NCI-H128 (cell line): Measurements from ENCODE around the gene SPG11.
"Not testable (repeated sequence)": the region's sequence is repeated elsewhere in the genome, so short reads cannot be mapped to it uniquely, and the experiment has no call there.

Experiments used
- DNase-seq: peaks from one replicate; lab custom pipeline; 2025; ENCODE audit not compliant: unreplicated experiment; lab: John Stamatoyannopoulos, UW

Gene SPG11

DNA sequence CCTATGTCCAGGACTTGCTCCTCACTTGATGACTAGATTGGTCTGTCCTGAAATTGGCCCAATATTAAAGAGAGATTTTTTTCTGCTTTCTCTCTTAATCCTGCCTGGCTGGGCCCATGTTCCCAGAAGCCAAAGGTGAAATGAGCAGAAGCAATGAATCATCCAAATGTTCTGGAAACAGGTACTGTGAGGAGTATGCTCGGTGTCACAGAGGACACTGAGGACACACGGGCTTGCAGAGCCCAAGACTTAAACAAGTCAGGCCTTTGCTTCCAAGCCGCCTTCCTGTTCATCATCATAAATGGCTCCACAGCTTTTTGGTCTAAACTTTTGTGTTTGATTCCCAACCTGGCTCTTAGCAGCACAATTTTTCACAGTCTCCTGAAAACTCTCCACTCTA, 95.1 kb downstream of the SPG11 start:
- DNase-seq = no peak

DNA sequence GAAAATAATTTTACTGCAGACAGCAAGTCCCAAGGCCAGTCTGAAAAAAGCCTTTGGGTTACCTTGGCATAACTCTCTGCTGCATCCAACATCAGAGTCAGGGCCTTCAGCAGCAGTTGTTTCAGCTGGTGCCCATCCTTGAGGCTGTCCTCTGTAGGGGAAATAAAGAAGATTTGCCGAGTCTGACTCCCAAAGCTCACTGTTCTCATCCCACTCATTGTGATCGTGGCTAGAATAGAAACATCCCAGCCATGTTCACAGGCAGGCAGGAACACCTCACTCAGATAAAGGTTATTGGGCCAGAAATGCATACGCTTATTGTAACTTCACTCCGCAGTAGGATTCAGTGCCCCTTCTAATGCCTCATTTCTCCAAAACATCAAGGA, 97.3 kb downstream of the SPG11 start:
- DNase-seq = no peak

DNA sequence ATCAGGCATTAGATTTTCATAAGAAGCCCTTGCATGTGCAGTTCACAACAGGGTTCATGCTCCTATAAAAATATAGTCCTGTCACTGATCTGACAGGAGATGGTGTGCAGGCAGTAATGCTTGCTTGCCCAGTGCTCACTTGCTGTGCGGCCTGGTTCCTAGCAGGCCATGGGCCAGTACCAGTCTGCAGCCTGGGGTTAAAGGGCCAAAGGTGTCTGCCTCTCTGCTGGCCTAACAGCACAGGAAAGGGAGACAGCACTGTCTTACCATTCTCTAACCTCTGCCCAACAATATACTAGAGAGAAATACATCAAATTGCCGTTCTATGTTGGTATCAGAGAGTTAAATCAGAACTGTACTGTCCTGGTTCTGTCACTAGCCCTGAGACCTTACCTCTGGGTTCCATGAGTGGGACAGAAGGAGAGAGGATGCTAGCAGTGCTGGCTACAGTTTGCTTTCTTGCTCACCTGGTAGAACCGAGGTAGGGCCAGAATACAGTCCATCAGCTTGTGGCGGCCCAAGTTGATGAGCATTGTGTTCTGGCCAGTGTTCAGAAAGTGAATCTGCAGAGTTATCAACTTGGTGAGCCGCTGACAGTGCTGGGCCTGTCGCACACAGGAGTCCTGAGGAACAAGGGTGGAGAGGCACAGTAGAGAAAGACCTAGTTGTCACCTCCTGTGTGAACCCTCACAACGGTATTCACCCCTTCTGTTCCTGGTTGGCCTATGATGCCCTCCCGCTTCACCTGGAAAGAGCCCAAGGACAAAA, 97.9 kb downstream of the SPG11 start:
- no peak for DNase-seq

DNA sequence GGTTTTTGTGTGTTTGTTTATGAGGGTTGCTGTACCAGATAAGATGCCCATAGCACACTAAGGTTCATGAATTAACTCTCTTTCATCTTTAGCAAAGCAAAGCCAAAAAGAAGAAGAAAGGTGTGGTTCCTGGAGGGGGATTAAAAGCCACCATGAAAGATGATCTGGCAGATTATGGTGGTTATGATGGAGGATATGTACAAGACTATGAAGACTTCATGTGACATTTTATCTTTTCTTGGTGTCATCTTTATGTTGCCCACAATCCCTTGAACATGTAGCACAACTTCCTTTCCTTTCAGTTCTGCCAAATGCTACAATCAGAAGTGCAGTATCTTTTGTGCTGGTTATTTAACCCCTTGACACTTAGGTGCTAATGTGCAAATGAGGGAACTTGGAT, 102.5 kb downstream of the SPG11 start:
- DNase-seq = not testable (repeated sequence)

DNA sequence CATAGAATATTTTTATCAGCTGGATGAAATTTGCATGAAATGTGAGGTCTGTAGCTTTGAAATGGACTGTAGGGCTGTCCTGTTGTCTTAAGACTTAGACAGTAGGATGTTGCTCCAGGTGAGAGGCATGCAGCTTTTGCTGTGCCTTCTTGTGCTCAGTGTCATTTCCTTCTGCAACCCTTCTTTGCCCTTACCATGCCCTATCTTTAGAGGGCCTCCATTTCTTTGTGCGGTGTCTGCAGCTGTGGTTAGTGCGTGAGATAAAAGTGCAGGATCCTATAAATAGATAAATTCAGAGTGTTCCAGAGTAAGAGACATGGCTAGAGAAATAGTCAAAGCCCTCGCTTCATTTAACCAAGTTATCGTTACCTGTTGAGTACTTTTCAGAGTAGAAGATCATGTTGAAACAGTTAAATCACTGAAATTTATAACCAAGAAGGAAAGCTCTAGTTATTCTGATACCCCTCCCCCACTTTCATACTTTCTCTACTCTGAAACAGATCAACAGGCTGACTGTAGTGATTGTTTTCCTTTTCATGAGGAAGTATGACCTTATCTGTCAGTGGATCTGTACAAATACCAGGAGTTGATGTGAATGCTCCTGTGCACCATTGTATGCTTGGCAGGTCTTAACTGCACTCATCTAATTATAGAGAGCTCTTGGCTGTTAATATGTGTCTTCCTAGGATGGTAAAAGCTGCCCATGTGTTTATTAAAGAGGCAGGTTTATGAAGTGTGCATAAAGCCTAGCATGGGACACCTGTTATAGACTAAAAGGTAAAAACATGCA, 108.3 kb downstream of the SPG11 start:
- no peak for DNase-seq

DNA sequence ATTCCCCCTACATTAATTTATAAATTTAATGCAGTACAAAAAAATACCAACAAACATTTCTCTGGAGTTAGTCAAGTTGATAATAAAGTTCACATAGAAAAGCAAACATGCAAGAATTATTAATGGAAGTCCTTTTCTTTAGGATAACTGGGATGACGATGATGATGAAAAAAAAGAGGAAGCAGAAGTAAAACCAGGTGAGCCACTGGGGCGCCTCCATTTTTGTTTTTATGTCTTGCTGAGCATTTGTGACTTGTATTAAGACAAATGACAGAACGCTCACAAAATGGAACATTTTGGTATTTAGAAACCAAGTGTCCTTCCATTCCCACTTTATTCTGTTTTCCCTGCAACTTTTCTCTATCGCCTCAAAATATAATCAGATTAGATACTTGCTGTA, 112.7 kb downstream of the SPG11 start:
- DNase-seq = no peak

DNA sequence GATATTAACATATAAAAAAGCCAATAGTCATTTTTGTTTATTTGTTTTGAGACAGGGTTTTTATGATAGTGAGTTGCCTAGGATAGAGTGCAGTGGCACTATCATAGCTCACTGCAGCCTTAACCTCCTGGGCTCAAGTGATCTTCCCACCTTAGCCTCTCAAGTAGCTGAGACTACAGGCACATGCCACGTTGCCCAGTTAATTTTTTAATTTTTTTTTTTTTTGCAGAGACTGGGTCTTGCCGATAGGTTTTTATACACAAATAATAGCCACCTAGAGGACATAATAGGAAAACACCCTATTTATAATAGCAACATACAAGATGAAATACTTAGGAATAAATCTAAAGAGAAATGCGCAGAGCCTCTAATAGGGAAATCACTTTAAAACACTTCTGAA, 113.2 kb downstream of the SPG11 start:
- DNase-seq = no peak

DNA sequence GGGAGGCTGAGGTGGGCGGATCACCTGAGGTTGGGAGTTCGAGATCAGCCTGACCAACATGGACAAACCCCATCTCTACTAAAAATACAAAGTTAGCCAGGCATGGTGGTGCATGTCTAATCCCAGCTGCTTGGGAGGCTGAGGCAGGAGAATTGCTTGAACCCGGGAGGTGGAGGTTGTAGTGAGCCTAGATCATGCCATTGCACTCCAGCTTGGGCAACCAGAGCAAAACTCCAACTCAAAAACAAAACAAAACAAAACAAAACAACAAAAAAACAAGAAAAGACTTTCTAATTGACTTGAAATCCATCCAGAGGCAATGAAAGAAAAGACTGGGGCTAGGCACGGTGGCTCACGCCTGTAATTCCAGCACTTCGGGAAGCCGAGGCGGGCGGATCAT, 114.3 kb downstream of the SPG11 start:
- DNase-seq = not testable (repeated sequence)

DNA sequence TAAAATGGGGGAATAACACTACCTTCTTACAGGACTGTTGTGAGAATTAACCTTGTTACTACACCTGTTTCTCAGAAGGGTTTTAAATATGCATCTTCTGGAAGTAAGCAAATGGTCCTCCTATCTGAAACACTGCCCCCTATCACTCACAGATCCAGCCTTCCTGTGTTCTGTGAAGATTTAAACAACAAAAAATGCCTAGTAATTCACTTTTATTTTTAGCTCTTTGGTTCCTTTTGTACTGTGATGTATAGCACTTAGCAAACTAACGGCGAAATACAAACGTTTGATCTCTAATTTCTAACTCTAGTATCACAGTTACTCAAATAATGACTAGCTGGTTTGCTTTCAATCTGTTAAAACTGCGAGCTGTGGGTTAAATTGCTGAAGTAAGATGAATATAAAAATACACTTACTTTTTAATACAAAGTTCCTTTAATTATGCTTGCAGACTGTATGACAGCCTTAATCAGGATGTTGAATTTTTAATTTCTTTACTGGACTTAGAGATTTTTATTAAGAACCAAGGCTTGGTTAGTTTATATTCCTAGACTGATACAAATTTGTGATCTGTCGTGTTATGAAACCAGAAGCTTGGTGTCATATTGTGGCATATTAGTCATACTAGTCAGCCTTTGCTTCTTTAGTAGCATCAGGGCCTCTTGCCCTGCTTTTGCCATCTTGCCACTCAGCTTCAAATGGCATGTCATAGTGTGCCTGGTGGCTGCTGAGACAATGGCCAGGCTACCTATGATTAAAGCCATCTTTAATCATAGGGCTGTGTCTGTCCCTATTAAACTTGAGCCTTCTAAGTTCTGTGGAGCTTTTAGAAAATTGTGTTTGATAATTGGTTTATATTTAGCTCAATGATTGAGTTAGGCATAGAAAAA, 117.3 kb downstream of the SPG11 start:
- no peak for DNase-seq

DNA sequence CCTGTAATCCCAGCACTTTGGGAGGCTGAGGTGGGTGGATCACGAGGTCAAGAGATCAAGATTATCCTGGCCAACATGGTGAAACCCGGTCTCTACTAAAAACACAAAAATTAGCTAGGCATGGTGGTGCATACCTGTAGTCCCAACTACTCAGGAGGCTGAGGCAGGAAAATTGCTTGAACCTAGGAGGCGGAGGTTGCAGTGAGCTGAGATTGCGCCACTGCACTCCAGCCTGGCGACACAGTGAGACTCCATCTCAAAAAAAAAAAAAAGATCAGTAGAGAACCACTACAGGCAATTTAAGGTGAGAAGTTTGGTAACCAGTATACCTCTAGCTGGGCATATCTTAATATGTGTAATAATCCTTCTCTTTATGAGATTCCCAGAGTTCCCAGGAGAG, 118.7 kb downstream of the SPG11 start:
- DNase-seq = not testable (repeated sequence)

DNA sequence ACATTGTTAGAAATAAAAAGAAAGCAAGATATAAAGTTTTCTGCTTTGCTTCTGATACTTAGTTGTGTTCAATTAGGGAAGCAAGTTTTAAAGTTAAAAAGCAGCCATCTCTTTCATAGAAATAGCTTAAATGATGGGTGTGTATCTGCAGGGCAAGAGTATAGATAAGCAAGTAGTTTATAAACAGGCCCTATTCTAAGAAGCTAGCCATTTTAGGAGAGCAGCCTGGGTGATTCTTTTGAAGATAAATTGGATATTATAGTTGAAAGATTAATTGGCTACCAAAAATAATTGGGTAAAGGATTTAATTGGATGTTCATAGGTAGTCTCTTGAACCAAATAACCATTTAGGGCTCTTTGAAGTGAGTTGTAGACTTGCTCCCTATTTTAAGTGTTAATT, 120.9 kb downstream of the SPG11 start:
- no peak for DNase-seq

DNA sequence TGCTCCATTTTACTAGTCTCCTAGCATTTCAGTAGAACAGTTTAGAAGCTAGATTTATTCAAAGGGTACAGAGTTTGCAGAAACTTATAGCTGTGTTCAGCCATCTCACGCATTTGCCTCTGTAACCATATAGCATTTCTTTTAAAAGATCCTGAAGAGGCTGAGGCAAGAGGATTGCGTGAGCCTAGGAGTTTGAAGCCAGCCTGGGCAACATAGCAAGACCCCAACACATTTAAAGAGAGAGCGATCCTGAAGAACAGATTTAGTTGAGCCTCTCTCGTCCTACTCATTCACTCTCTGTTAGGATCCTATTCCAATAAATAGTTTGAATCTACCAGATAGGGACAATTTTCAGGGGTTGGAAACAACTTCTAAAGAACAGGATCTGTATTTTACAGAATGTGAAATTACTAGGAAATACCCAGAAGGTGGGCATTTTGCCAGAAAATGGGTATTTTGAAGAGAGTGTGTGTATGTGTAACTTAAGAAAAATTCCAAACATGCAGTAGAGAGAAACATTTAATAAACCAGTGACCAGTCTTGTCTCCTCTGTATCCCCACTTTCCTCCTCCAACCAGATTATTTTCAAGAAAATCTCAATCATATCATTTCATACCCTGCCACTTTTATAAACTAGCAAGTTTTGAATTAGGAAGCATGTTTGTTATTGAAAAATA, 122.0 kb downstream of the SPG11 start:
- DNase-seq = no peak

DNA sequence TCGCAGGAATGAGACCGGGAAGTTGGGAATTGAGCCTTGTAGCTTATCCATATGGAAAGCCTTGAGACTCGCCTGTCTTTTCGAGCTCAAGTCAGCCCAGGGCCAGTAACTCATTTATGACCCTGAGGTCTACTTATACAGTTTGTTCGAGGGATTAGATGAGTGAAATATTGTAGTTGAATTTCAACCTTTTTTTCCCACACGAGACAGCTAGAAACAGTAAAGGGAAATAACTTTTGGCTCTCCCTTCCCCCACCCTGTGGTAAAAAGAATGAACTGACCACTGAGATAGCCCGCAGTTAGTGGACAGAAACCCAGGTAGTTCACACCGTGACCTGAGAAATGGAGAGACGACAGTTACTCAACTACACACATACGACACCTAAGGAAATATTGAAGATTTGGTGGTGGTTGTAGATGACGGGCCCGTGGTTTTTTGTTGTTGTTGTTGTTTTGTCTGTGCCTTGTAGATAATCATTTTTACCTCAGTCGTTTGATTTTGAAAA, 125.7 kb downstream of the SPG11 start:
- DNase-seq = no peak

DNA sequence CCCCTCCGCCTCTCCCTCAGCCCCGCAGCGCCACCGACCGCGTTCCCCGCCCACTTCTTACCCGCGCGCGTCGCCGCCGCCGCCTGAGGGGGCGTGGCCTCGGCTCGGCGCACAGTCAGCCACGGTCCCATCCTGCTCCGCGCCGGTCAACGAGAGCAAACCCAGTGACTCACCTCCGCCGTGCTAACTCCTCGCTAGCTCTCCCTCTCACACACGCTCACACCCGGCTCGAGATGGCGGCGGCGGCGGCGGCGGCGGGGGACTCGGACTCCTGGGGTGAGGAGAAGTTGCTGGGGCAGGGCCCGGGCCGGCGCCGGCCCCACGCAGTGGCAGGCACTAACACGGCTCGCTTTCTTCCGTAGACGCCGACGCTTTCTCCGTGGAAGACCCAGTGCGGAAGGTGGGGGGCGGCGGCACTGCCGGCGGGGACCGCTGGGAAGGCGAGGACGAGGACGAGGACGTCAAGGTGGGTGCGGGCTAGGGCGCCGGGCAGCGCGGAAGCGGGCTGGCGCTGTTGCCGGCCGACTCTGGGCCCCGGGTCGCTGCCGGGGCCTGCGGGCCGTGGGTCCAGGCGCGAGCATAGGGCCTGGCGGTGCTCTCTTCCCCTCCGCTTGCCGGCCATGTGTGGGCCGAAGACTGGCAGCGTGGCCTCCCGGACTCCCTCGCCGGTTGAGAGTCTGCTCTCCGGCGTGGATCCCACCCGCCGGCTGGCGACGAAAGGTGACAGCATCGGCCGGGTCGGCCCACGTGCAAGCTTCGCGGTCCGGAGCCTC, 126.3 kb downstream of the SPG11 start, which contains the start of gene EIF3J:
TSS of gene EIF3J (plus strand) at position 186 of the 773 bp plus-strand sequence. CDS start at position 234, 48 bp downstream.
- DNase-seq = peak; percentile 64

DNA sequence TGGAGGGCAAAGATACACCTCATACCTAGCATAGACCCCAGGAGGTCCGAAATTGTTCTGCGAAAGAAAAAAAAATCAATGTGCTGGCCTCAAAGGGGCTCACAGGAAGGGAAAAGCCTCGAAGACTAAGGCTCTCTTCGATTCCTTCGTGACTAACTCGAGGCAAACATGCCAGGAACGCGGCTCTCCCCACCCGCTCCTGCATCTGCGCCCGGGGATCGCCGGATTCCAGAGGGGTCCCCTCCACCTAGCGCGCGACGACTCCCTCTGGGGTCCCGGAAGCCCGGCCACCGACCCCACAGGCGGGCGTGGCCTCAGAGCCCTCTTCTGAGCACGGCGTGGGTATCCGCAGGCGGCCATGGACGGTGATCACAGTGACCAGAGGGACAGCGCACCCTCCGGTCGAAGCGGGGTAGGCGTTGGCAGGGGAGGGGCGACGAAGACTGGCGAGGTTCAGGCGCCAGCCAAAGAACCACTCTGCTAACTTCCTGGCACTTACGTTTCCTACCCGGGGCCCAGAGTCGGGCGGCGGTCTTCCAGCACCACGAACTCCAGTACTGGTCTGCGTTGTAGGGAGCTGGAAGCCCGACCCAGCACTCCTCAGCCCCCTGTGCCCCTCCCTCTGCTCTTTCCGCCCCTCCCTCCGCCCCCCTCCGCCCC, 127.0 kb downstream of the SPG11 start:
- peak; percentile 64 for DNase-seq

DNA sequence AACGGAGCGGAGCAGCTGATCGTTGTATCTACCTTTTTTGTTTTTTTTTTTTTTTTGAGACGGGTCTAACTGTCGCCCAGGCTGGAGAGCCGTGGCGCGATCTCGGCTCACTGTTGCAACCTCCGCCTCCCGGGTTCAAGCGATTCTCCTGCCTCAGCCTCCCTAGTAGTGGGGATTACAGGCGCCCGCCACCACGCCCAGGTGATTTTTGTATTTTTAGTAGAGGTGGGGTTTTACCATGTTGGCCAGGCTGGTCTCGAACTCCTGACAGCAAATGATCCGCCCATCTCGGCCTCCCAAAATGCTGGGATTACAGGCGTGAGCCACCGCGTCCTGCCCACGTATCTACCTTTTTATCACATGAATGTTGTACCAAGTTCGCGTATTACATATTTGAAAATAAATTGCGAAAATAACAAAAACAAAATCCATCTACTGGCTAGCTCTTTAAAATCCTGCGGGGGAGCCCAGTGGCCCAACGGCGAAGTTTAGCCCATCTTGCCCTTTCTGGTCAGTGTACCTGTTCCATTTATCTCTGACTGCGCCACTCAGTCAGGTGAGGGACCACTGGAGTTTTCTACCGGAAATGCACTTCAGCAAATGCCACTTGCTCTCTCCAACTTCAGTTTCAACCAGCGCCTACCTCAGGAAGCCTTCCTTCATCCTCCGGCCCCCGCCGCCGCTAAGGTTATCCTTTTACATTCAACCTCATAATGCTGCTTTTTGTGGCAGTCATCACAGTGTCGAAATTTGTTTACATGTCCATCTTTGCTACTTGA, 127.8 kb downstream of the SPG11 start:
- DNase-seq = no peak

DNA sequence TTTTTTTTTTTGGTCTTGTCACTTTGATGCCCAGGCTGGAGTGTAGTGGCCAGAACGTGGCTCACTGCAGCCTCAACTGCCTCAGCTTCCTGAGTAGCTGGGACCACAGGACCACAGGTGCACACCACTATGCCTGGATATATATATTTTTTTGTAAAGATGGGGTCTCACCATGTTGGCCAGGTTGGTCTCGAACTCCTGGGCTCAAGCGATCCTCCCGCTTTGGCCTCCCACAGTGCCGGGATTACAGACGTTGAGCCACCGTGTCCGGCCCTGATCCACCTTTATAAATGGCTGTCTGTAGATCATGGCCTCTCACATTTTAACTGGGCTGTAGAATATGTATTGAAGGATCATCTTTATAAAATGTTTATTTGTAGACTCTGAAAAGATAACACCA, 128.4 kb downstream of the SPG11 start:
- DNase-seq = no peak

DNA sequence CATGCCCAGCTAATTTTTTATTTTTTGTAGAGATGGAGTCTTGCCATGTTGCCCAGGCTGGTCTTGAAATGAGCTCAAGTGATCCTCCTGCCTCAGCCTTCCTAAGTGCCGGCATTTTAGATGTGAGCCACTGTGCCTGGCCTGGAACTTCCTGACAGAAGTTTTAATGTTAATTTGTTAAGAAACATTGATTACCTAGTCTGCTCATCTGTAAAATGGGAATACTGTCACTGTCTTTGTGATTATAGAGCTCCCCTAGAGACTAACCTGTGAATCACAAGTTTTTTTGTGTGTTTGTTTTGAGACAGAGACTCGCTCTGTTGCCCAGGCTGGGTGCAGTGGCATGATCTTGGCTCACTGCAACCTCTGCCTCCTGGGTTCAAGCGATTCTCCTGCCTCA, 130.8 kb downstream of the SPG11 start:
- no peak for DNase-seq

DNA sequence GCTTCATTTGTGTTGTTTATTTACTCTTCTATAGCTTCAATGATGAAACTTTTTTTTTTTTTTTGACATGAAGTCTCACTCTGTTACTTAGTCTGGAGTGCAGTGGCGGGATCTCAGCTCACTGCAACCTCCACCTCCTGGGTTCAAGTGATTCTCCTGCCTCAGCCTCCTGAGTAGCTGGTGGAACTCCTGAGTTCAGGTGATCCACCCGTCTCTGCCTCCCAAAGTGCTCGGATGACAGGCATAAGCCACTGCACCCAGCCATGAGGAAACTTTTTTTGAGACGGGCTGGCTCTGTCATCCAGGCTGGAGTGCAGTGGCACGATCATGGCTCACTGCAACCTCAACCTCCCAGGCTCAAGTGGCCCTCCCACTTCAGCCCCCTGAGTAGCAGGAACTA, 131.2 kb downstream of the SPG11 start:
- not testable (repeated sequence) for DNase-seq
